SK-N-SH (cell line): ENCODE results near the gene XRN1. TPM values are rescaled to one million over a fixed set of nuclear protein-coding genes. Genes with fewer than 3 reads are reported as not detected.

Experiments
- CTCF ChIA-PET: fragments of 300-600, 350-600 bp; formaldehyde crosslinking; extraction: SDS; loops from one replicate; lab custom pipeline; 2021; lab: Yijun Ruan, JAX
- POLR2A ChIA-PET: fragments of 350-600 bp; sonication (Branson Sonifier 250); formaldehyde crosslinking; extraction: SDS; loops from one replicate; lab custom pipeline; 2020; ENCODE audit warnings: antibody characterized with exemption, inconsistent platforms; lab: Yijun Ruan, JAX
- DNase-seq: peaks from one replicate; pipeline ENCODE4 v3.0.0; 2012
- H2AFZ ChIP-seq: fragments of 200-600 bp; sonication (generic); 2 replicates; pipeline ENCODE4 v1.8.1; 2016; ENCODE audit warnings: antibody characterized with exemption, mild to moderate bottlenecking, low read depth
- H3F3A ChIP-seq: fragments of 200-600 bp; sonication (generic); replicated peaks from 2 replicates; pipeline ENCODE3; 2016; ENCODE audit warnings: antibody characterized with exemption, mild to moderate bottlenecking; ENCODE audit not compliant: insufficient read depth
- H3K27ac ChIP-seq, 2 experiments: fragments of 200-500 bp in 1 of 2; fragments of 200-600 bp in 1 of 2; sonication (Bioruptor generic) in 1 of 2; sonication (generic), shearing (Covaris generic) in 1 of 2; 2 replicates each; pipeline versions ENCODE4 v1.5.1 to v1.6.1; 2014 to 2016; ENCODE audit warnings: low read depth in 2 of 2, inconsistent platforms in 1 of 2, low read length in 1 of 2, mild to moderate bottlenecking in 1 of 2, mixed read lengths in 1 of 2
- H3K27me3 ChIP-seq: fragments of 200-600 bp; sonication (generic), shearing (Covaris generic); 2 replicates; pipeline ENCODE4 v1.6.1; 2016; ENCODE audit warnings: mixed run types; ENCODE audit not compliant: insufficient read depth
- H3K36me3 ChIP-seq, 2 experiments: fragments of 200-500 bp in 1 of 2; fragments of 200-600 bp in 1 of 2; sonication (Bioruptor generic) in 1 of 2; sonication (generic) in 1 of 2; replicated peaks in 1 of 2; 2 replicates each; pipeline versions ENCODE3 to v1.5.1; 2014 to 2016; ENCODE audit warnings: low read length in 1 of 2, mild to moderate bottlenecking in 1 of 2; ENCODE audit not compliant: insufficient read depth in 2 of 2, control insufficient read depth in 1 of 2
- H3K4me1 ChIP-seq, 2 experiments: fragments of 200-500 bp in 1 of 2; fragments of 200-600 bp in 1 of 2; sonication (Bioruptor generic) in 1 of 2; sonication (generic), shearing (Covaris generic) in 1 of 2; 2 replicates each; pipeline versions ENCODE4 v1.5.1 to v1.6.1; 2014 to 2016; ENCODE audit warnings: low read depth in 1 of 2, low read length in 1 of 2, mixed run types in 1 of 2; ENCODE audit not compliant: insufficient read depth in 2 of 2, control insufficient read depth in 1 of 2
- H3K4me2 ChIP-seq: fragments of 200-600 bp; sonication (generic), shearing (Covaris generic); 2 replicates; pipeline ENCODE4 v1.6.1; 2017; ENCODE audit warnings: mixed run types
- H3K4me3 ChIP-seq, 2 experiments: fragments of 200-500 bp in 1 of 2; fragments of 200-600 bp in 1 of 2; sonication (Bioruptor generic) in 1 of 2; sonication (generic), shearing (Covaris generic) in 1 of 2; 2 replicates each; pipeline versions ENCODE4 v1.5.1 to v1.8.1; 2014 to 2016; ENCODE audit warnings: low read depth in 2 of 2, inconsistent platforms in 1 of 2, low read length in 1 of 2, mild to moderate bottlenecking in 1 of 2, mixed read lengths in 1 of 2, moderate library complexity in 1 of 2
- H3K79me2 ChIP-seq: fragments of 200-600 bp; sonication (generic); 2 replicates; pipeline ENCODE4 v1.8.1; 2017; ENCODE audit warnings: mild to moderate bottlenecking; ENCODE audit not compliant: insufficient read depth
- H3K9ac ChIP-seq: fragments of 200-600 bp; sonication (generic); 2 replicates; pipeline ENCODE4 v1.6.1; 2017; ENCODE audit warnings: mixed run types
- H3K9me2 ChIP-seq: fragments of 200-600 bp; sonication (generic); 2 replicates; pipeline ENCODE4 v1.6.1; 2017; ENCODE audit warnings: mixed run types
- H3K9me3 ChIP-seq: fragments of 200-600 bp; sonication (generic); 2 replicates; pipeline ENCODE4 v1.6.1; 2017; ENCODE audit warnings: mixed run types, mild to moderate bottlenecking, moderate library complexity
- H4K20me1 ChIP-seq: fragments of 200-600 bp; sonication (generic); 2 replicates; pipeline ENCODE4 v1.6.1; 2017; ENCODE audit warnings: mild to moderate bottlenecking, mixed run types; ENCODE audit not compliant: insufficient read depth
- ELF1 ChIP-seq: IDR thresholded peaks from 2 replicates; pipeline ENCODE4 v1.4.0; 2012
- EP300 ChIP-seq, 2 experiments: IDR thresholded peaks; 2 replicates each; pipeline versions ENCODE4 v1.4.0 to v1.6.1; 2012; ENCODE audit warnings: borderline replicate concordance in 1 of 2, low read depth in 1 of 2, low read length in 1 of 2
- EZH2phosphoT487 ChIP-seq: fragments of 200-600 bp; sonication (generic); IDR thresholded peaks from 2 replicates; pipeline ENCODE4 v1.6.1; 2017; ENCODE audit warnings: low read depth, mixed run types, mild to moderate bottlenecking, antibody characterized with exemption, moderate library complexity, borderline replicate concordance
- FOSL2 ChIP-seq: IDR thresholded peaks from 2 replicates; pipeline ENCODE4 v1.4.0; 2012; ENCODE audit warnings: low read depth, mild to moderate bottlenecking, moderate library complexity, borderline replicate concordance
- FOXM1 ChIP-seq: IDR thresholded peaks from 2 replicates; pipeline ENCODE4 v1.4.0; 2012; ENCODE audit warnings: low read depth, mild to moderate bottlenecking
- POLR2AphosphoS5 ChIP-seq: IDR thresholded peaks from 2 replicates; pipeline ENCODE4 v1.6.1; 2012; ENCODE audit warnings: low read depth, low read length
- RCOR1 ChIP-seq: fragments of 150-350 bp; IDR thresholded peaks from 2 replicates; pipeline ENCODE4 v1.6.1; 2017; ENCODE audit warnings: antibody characterized with exemption, low read length
- SMC3 ChIP-seq: IDR thresholded peaks from 2 replicates; pipeline ENCODE4 v1.6.1; 2012; ENCODE audit warnings: low read depth, low read length, improper control_type of control experiment
- TAF1 ChIP-seq: IDR thresholded peaks from 2 replicates; pipeline ENCODE4 v1.6.1; 2012; ENCODE audit warnings: low read depth, mild to moderate bottlenecking, low read length, moderate library complexity, borderline replicate concordance
- WGBS: methylation state at CpG from one replicate; pipeline ENCODE4 v1.1.6; 2017; ENCODE audit warnings: low lambda C conversion rate; 5-methylcytosine and 5-hydroxymethylcytosine counted together
- polyA plus RNA-seq, 3 experiments: library from polyadenylated mRNA; depleted of rRNA; stranded (reverse); fragments of >200 nt; gene quantifications; 2 replicates each; pipeline ENCODE4 v1.2.3, GENCODE V29; 2012
- TF ChIP-seq, protein P1 (sequence below): IDR thresholded peaks from 2 replicates; pipeline ENCODE4 v1.4.0; 2012; ENCODE audit warnings: low read depth, borderline replicate concordance
- TF ChIP-seq, protein P2 (sequence below): fragments of 200-600 bp; sonication (generic); IDR thresholded peaks from 2 replicates; pipeline ENCODE4 v1.6.1; 2017; ENCODE audit warnings: antibody characterized with exemption, mild to moderate bottlenecking, moderate library complexity
- TF ChIP-seq, protein P3 (sequence below): IDR thresholded peaks from 2 replicates; pipeline ENCODE4 v1.4.0; 2012; ENCODE audit warnings: low read depth

Gene XRN1
- polyA plus RNA-seq, 1 of the 3 experiments (the other 2 are of a cell fraction): 2.7 TPM

DNA sequence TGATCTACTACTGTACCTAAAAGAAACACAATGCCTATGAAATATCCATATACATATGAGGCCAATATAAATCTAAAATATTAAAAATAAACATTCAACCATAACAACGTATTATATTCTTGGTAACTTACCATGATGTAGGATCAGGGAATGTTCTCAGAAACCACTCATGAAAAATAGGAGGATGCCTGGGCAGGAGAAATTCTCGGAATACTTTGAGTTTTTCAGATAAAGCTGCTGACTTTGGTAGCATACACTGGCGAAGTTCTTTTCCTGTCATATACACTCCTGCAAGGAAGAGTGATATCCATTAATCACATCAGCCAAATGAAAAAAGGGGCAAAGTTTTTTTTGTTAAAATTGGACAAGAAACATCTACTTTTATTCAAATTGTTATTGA is 11.3 kb upstream of the XRN1 start:
- 75% methylated on average over 3 of the region's 3 CpGs for WGBS
- POLR2A ChIA-PET: no interaction called here

DNA sequence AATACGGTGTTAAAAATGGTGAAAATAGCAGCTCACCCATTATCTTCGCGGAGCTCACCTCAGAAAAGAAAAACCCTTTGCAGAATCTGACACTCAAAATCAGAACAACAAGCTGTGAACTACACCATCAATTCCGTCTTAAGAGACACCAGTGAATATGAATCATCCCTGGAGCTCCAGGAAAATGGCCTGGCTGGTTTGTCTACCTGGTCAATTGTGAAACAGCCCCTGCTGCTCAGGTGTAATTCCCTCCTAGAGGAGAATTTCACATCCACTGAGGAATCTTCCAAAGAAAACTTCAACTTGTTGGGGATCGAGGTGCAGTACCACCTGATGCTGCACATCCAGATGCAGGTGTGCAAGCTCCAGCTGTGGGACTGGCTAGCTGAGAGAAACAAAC is 3.0 kb upstream of the XRN1 start:
- WGBS: 90% methylated on average over 5 of the region's 5 CpGs
- DNase-seq: no peak
- H3K9me3 ChIP-seq: no peaks in the 10 kb centered on the region
- no peak overlapping the region for H2AFZ ChIP-seq
- no peaks in the 10 kb centered on the region for H4K20me1 ChIP-seq
- no peak overlapping the region for H3K27ac ChIP-seq
- no peak overlapping the region for H3K4me2 ChIP-seq
- TF ChIP-seq FOSL2 (no peak), SMC3 (no peak), EZH2phosphoT487 (no peak), RCOR1 (no peak), EP300 (IDR thresholded peaks at IDR 0.05; ENCODE audit: borderline replicate concordance in 1 of 2, low read depth in 1 of 2, low read length in 1 of 2) (no peak), POLR2AphosphoS5 (no peak)
- H3F3A ChIP-seq: peaks cover 18% of the 10 kb centered on the region
- peaks cover 0 to 9% of the 10 kb centered on the region in 2 experiments; a peak in 1 of 4 replicates for H3K4me1 ChIP-seq
- no peak overlapping the region for H3K9ac ChIP-seq
- POLR2A ChIA-PET: no interaction called here
- CTCF ChIA-PET: interaction anchor here (0.7 kb wide), 1 partner anchor 251 kb away, joined by 3 read pairs; no protein-coding TSS in a partner anchor
- no peaks in the 10 kb centered on the region for H3K27me3 ChIP-seq
- peaks cover 24 to 34% of the 10 kb centered on the region in 2 experiments for H3K36me3 ChIP-seq
- H3K9me2 ChIP-seq: no peaks in the 10 kb centered on the region
- H3K79me2 ChIP-seq: peaks cover 19% of the 10 kb centered on the region
- H3K4me3 ChIP-seq: no peak overlapping the region

More for the DNA sequence above, 11.3 kb upstream of the XRN1 start:
- Histone ChIP-seq H3K27me3 (no peaks in the 10 kb centered on the region), H3K4me2 (no peak overlapping the region), H2AFZ (no peak overlapping the region), H3K9ac (no peak overlapping the region), H3K27ac (no peak overlapping the region), H3K9me3 (no peaks in the 10 kb centered on the region), H3K36me3 (peaks cover 45 to 48% of the 10 kb centered on the region in 2 experiments), H3K9me2 (no peaks in the 10 kb centered on the region), H4K20me1 (no peaks in the 10 kb centered on the region), H3K4me3 (no peak overlapping the region), H3F3A (peaks cover 6% of the 10 kb centered on the region), H3K79me2 (no peaks in the 10 kb centered on the region), H3K4me1 (no peaks in the 10 kb centered on the region)
- DNase-seq: no peak
- CTCF ChIA-PET: no interaction called here
- TF ChIP-seq, protein P1, sequence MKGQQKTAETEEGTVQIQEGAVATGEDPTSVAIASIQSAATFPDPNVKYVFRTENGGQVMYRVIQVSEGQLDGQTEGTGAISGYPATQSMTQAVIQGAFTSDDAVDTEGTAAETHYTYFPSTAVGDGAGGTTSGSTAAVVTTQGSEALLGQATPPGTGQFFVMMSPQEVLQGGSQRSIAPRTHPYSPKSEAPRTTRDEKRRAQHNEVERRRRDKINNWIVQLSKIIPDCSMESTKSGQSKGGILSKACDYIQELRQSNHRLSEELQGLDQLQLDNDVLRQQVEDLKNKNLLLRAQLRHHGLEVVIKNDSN: no peak
- TF ChIP-seq ELF1: no peak
- TF ChIP-seq, protein P2, sequence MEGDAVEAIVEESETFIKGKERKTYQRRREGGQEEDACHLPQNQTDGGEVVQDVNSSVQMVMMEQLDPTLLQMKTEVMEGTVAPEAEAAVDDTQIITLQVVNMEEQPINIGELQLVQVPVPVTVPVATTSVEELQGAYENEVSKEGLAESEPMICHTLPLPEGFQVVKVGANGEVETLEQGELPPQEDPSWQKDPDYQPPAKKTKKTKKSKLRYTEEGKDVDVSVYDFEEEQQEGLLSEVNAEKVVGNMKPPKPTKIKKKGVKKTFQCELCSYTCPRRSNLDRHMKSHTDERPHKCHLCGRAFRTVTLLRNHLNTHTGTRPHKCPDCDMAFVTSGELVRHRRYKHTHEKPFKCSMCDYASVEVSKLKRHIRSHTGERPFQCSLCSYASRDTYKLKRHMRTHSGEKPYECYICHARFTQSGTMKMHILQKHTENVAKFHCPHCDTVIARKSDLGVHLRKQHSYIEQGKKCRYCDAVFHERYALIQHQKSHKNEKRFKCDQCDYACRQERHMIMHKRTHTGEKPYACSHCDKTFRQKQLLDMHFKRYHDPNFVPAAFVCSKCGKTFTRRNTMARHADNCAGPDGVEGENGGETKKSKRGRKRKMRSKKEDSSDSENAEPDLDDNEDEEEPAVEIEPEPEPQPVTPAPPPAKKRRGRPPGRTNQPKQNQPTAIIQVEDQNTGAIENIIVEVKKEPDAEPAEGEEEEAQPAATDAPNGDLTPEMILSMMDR: no peak
- TF ChIP-seq TAF1: no peak
- TF ChIP-seq FOXM1: no peak
- TF ChIP-seq, protein P3, sequence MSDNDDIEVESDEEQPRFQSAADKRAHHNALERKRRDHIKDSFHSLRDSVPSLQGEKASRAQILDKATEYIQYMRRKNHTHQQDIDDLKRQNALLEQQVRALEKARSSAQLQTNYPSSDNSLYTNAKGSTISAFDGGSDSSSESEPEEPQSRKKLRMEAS: no peak
